ENCODE results near the gene MYO3A.

GRCh38 chr10:26044141-26044749, 110.2 kb downstream of the MYO3A start:
- TF ChIP-seq CTCF (IDR thresholded peaks at IDR 0.05) = no peak
- TF ChIP-seq EP300 (IDR thresholded peaks at IDR 0.05) = no peak
- no peak for TF ChIP-seq POLR2AphosphoS5 (IDR thresholded peaks at IDR 0.05)
- TF ChIP-seq POLR2A (IDR thresholded peaks at IDR 0.05; ENCODE audit: low read depth) = no peak

All from esophagus muscularis mucosa (tissue), 4 donors.